ENCODE data around the gene CRELD2.

The CRELD2 gene, protein sequence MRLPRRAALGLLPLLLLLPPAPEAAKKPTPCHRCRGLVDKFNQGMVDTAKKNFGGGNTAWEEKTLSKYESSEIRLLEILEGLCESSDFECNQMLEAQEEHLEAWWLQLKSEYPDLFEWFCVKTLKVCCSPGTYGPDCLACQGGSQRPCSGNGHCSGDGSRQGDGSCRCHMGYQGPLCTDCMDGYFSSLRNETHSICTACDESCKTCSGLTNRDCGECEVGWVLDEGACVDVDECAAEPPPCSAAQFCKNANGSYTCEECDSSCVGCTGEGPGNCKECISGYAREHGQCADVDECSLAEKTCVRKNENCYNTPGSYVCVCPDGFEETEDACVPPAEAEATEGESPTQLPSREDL

GRCh38 chr22:49917974-49918910, at the start of gene CRELD2, which contains the start of gene ALG12:
Gene CRELD2 (plus strand): TSS chr22:49918634. CDS start chr22:49918770, 136 bp downstream.
Gene ALG12 (minus strand): TSS chr22:49918438. CDS start chr22:49913765, 4,673 bp downstream.
- peak; percentile 95 for DNase-seq

GRCh38 chr22:49869086-49869830, 49.2 kb upstream of the CRELD2 start:
- DNase-seq, result no peak

DNA sequence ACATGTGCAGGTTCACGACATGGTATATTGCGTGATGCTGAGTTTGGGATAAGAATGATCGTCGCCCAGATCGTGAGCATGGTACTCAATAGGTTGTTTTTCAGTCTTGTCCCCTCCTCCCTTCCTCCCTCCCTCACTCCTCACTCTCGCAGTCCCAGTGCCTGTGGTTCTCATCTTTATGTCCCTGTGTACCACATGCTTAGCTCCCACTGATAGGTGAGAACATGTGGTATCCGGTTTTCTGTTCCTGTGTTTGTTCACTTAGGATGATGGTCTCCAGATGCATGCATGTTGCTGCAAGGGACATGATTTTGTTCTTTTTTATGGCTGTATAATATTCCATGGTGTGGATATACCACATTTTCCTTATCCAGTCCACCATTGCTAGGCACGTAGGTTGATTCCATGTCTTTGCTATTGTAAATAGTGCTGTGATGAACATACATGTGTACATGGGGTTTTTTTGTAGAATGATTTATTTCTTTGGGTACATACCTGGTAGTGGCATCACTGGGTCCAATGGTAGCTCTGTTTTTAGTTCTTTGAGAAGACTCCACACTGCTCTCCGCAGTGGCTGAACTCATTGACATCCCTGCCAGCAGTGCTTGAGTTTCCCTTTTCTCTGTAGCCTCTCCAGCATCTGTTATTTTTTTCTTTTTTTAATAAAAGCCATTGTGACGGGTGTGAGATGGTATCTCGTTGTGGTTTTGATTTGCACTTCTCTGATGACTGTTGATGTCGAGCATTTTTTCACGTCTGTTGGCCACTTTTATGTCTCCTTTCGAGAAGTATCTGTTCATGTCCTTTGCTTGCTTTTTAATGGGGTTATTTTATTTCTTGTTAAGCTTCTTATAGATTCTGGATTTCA, 48.4 kb upstream of the CRELD2 start:
- no peak for DNase-seq

GRCh38 chr22:49871482-49871881, 47.0 kb upstream of the CRELD2 start:
- peak; percentile 46 for DNase-seq

GRCh38 chr22:49872347-49872746, 46.1 kb upstream of the CRELD2 start:
- no peak for DNase-seq

- DNase-seq, result peak; percentile 28
Observed at GRCh38 chr22:49873228-49873940, 45.0 kb upstream of the CRELD2 start.

- no peak for DNase-seq
Observed at GRCh38 chr22:49877642-49878041, 40.8 kb upstream of the CRELD2 start.

GRCh38 chr22:49878206-49878605, 40.2 kb upstream of the CRELD2 start:
- DNase-seq, result no peak

- DNase-seq, result no peak
Observed at GRCh38 chr22:49879871-49880270, 38.6 kb upstream of the CRELD2 start.

DNA sequence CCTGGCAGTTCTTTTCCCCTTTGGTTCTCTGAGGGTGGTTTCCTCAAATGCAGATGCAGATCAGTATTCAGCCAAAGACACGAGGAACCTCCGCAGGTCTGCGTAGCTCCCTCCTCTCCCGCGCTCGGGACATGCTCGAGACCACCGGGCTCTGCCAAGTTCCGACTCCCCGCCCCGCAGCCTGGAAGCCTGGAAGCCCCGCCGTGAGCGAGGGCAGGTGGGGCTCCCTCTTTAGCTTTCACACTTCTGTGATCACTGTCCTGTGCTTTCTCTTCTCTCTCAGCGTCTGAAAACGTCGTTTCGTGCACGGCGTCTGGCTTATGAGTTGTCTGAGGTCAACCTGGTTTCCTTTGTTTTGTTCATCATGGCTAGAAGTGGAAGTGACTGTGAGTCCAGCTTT, 38.2 kb upstream of the CRELD2 start:
- DNase-seq, result peak; percentile 44

DNA sequence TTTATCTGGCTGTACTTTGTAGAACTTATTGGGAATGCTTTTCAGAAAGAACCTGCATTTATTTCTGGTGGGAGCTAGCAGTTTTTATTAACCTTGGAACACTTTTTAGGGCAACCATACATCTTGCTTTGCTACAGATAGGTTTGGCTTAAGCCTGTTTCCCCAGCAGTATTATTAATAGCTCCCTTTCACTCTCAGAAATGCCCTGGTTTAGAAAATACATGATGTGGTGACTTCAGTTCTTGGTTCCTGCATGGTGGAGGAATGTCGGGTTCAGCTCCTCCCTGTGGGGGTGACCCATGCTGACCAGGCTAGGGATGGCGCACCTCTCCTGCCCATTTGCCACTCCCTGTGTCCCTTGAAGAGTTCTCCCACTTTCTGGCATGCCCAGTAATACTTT, 36.6 kb upstream of the CRELD2 start:
- DNase-seq, result no peak

- DNase-seq, result no peak
Observed at GRCh38 chr22:49882519-49883293, 35.7 kb upstream of the CRELD2 start.

DNA sequence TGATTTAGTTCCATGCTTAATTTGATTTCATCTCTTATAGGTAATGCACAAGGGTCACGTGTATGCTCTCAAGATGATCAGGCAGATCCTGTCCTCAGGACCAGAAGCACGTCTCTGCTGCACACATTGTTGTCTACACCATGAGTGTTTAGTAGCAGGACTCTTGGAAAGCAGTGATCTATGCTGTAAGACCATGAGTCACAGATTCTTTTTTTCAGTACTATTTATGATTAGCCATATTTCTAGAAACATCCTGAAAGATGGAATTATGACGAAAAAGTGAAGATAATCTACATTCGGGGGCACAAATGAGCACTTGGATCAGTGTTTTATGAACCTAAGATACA, 35.2 kb upstream of the CRELD2 start:
- no peak for DNase-seq

DNA sequence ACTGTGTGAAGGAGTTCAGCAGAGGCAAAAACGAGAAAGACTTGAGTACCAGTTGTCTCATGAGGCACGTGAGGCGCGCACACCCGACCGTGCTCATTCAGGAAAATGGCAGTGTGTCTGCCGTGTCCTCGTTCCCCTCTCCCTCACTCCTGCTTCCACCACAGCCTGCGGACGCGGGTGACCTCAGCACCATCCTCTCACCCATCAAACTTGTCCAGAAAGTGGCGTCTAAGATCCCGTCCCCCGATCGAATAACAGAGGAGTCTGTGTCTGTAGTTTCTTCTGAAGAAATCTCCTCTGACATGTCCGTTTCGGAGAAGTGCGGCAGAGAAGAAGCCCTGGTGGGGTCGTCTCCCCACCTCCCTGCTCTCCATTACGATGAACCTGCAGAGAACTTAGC, 34.4 kb upstream of the CRELD2 start:
- DNase-seq, result no peak

- no peak for DNase-seq
Observed at GRCh38 chr22:49884503-49885260, 33.8 kb upstream of the CRELD2 start.

DNA sequence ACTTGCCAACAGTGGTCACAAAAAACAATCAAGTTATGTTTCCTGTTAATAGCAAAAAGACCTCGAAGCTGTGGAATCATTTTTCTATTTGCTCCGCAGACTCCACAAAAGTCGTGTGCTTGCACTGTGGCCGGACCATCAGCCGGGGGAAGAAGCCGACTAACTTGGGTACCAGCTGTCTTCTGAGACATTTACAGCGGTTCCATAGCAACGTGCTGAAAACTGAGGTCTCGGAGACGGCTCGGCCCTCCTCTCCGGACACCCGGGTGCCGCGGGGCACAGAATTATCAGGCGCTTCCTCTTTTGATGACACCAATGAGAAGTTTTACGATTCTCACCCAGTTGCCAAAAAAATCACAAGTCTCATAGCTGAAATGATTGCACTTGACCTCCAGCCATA, 33.2 kb upstream of the CRELD2 start:
- no peak for DNase-seq

- DNase-seq, result no peak
Observed at GRCh38 chr22:49885881-49886280, 32.6 kb upstream of the CRELD2 start.

DNA sequence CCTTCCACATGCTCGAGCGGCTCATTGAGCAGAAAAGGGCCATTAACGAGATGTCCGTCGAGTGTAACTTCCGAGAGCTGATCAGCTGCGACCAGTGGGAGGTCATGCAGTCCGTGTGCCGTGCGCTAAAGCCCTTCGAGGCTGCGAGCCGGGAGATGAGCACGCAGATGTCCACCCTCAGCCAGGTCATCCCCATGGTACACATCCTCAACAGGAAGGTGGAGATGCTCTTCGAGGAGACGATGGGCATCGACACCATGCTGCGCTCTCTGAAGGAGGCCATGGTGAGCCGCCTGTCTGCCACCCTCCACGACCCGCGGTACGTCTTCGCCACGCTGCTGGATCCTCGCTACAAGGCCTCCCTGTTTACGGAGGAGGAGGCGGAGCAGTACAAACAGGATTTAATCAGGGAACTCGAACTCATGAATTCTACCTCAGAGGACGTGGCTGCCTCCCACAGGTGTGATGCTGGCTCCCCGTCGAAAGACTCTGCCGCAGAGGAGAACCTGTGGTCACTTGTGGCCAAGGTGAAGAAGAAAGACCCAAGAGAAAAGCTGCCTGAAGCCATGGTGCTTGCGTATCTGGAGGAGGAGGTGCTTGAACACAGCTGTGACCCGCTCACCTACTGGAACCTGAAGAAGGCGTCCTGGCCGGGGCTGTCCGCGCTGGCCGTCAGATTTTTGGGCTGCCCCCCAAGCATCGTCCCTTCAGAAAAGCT, 31.9 kb upstream of the CRELD2 start:
- DNase-seq, result no peak

DNA sequence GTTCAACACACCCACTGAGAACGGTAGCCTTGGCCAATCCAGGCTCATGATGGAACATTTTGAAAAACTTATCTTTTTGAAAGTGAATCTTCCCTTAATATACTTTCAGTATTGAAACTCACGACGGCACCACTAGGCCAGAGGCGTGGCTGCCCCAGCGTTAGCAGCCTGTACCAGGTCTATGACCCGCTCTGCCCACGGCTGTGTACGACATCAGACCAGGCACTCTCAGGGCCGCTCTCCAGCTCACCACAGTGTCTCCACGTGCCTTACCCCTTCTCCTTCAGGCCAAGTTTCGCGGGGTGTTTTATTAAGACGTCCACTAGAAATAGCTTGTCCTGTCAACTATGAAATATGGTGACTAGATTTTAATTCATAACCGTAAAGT, 31.4 kb upstream of the CRELD2 start:
- DNase-seq, result no peak

Measured in hematopoietic multipotent progenitor cell treated with erythropoietin and hydrocortisone succinate and interleukin-3 and kit ligand, for 8 days (in vitro differentiated cells).